ENCODE data around the gene GRIK4.

Gene GRIK4

DNA sequence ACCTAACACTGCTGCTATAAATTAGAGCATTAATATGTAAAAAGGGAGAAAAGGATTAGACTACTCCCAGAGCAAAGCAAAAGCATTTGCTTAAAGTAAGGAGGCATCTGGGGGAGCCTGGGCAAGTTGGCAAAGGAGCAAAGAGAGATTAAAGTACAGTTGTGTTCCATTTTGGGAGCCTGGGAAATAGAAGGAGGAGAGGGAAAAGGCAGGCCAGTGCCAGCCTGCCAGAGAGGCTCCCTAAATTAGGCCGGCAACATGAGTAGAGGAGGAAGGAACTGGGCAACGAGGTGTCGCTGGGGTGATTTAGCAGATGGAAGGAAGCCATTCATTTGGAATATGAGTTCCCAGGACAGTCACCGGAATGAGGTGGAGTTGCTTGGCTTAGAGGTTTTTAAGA is 326.1 kb downstream of the GRIK4 start:
- TF ChIP-seq, protein P1, sequence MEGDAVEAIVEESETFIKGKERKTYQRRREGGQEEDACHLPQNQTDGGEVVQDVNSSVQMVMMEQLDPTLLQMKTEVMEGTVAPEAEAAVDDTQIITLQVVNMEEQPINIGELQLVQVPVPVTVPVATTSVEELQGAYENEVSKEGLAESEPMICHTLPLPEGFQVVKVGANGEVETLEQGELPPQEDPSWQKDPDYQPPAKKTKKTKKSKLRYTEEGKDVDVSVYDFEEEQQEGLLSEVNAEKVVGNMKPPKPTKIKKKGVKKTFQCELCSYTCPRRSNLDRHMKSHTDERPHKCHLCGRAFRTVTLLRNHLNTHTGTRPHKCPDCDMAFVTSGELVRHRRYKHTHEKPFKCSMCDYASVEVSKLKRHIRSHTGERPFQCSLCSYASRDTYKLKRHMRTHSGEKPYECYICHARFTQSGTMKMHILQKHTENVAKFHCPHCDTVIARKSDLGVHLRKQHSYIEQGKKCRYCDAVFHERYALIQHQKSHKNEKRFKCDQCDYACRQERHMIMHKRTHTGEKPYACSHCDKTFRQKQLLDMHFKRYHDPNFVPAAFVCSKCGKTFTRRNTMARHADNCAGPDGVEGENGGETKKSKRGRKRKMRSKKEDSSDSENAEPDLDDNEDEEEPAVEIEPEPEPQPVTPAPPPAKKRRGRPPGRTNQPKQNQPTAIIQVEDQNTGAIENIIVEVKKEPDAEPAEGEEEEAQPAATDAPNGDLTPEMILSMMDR (IDR thresholded peaks at IDR 0.05; ENCODE audit: borderline replicate concordance, control extremely low read depth, extremely low read depth, insufficient read depth, missing control alignments): no peak
- in situ Hi-C loops (cut with MboI; ENCODE audit: low sequenced_read_pairs, unreplicated experiment): no loop called here
- no peak for DNase-seq (ENCODE audit: low spot score)

DNA sequence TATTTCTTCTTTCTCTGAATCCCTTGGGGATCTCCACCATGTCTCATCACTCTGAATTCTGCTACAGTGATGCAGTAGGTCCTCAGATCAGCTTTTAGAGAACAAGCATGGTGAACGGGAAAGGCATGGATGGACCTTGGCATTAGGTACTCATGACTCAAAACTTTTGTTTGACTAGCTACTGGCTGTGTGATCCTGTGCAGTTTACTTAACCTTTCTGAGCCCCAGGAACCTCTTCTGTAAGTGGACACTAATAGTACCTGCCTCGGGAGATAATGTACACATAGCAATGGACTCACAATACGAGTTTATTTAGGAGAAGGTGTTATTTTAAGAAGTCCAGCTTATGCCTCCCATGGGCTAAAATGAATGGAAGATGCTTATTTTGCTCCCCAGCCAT is 327.7 kb downstream of the GRIK4 start:
- in situ Hi-C loops (cut with MboI; ENCODE audit: low sequenced_read_pairs, unreplicated experiment): no loop called here
- TF ChIP-seq, protein P1 (IDR thresholded peaks at IDR 0.05; ENCODE audit: borderline replicate concordance, control extremely low read depth, extremely low read depth, insufficient read depth, missing control alignments): no peak
- DNase-seq (ENCODE audit: low spot score): no peak

DNA sequence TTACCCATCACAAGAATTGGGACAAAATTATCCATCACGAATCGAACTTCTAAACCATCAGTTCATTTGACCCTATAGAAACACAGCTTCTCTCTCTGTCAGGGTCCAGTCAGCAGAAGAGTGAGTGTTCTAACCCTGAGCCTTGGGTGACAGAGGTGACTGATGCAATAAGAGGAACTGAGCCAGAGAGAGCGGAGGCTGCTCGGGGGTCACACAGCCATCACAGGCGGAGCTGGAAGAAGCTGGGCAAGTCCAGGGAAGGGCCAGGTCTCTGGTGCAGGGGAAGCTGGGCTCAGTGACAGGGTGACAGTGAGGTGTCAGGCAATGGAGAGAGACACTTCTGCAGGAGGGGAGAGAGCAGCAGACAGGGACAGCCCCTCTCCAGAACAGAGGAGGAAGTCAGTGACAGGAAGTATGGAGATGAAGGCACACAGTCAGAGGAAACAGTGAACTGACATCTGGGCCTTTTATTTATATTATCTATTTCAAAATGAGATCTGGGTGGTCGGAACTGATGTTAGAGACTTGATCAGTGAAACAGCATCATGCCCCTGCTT is 328.4 kb downstream of the GRIK4 start:
- TF ChIP-seq, protein P1 (IDR thresholded peaks at IDR 0.05; ENCODE audit: borderline replicate concordance, control extremely low read depth, extremely low read depth, insufficient read depth, missing control alignments): no peak
- DNase-seq (ENCODE audit: low spot score): no peak
- in situ Hi-C loops (cut with MboI; ENCODE audit: low sequenced_read_pairs, unreplicated experiment): no loop called here

DNA sequence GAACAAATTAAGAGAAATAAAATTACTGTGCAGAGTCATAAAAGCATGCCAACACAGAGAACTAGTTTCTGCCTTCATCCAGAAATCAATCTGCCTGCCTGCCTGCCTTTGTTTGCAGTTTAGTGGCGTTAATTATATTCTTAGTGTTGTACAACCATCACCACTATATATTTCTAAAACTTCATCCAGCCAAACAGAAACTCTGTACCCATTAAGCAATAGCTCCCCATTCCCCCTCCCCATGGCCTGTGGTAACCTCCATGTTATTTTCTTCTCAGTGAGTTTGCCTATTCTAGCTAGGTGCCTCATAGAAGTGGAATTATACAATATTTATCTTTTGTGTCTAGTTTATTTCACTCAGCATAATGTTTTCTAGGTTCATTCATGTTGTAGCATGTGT is 329.1 kb downstream of the GRIK4 start:
- no peak for DNase-seq (ENCODE audit: low spot score)
- in situ Hi-C loops (cut with MboI; ENCODE audit: low sequenced_read_pairs, unreplicated experiment): no loop called here
- TF ChIP-seq, protein P1 (IDR thresholded peaks at IDR 0.05; ENCODE audit: borderline replicate concordance, control extremely low read depth, extremely low read depth, insufficient read depth, missing control alignments): no peak

DNA sequence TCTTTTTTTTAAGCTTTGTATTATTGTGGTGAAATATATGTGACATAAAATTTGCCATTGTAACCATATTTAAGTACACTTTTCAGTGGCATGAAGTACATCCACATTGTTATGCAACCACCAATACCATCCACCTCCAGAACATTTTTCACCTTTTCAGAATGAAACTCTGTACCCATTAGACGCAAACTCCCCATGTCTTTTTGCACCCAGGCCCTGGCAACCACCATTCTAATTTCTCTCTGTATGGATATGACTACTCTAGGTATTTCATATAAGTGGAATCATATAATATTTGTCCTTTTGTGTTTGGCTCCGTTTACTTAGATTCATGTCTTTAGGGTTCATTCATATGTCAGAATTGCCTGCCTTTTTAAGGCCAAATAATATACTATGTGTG is 329.5 kb downstream of the GRIK4 start:
- DNase-seq (ENCODE audit: low spot score): no peak
- in situ Hi-C loops (cut with MboI; ENCODE audit: low sequenced_read_pairs, unreplicated experiment): no loop called here
- TF ChIP-seq, protein P1 (IDR thresholded peaks at IDR 0.05; ENCODE audit: borderline replicate concordance, control extremely low read depth, extremely low read depth, insufficient read depth, missing control alignments): no peak

DNA sequence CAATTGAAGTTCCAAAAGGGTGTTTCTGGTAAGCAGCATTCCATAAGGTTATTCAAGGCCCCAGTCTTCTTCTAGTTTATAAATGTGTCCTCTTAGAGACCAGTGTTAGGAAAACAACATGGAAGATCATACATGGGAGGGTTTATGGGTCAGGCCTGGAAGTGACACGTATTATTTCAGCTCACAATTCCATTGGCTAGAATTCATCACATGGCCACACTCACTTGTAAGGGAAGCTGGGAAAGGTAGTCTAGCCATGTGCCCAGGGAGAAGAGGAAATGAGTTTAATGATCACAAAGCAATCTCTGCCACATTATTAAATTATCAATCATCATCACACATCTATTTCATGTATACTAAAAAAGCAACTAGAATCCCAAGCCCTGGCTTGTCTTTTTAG is 330.6 kb downstream of the GRIK4 start:
- DNase-seq (ENCODE audit: low spot score): no peak
- in situ Hi-C loops (cut with MboI; ENCODE audit: low sequenced_read_pairs, unreplicated experiment): no loop called here
- TF ChIP-seq, protein P1 (IDR thresholded peaks at IDR 0.05; ENCODE audit: borderline replicate concordance, control extremely low read depth, extremely low read depth, insufficient read depth, missing control alignments): no peak

DNA sequence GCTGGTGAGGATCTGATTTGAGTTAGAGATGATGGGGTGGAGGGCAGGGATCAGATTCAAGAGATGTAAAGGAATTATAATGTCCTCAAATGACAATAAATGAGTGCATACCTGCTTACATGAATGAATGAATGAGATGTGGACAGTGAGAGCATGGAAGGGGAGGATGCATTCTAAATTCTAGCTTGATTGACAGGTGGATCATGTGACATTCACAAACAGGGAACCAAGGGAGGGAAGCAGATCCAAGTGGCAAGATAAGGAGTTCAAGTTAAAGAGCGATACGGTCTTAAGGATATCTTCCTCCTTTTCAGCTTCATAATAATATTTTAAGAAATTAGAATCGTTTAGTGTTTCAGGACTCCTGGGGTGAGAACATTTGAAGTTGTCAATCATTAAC is 341.9 kb downstream of the GRIK4 start:
- no peak for DNase-seq (ENCODE audit: low spot score)
- in situ Hi-C loops (cut with MboI; ENCODE audit: low sequenced_read_pairs, unreplicated experiment): no loop called here
- TF ChIP-seq, protein P1 (IDR thresholded peaks at IDR 0.05; ENCODE audit: borderline replicate concordance, control extremely low read depth, extremely low read depth, insufficient read depth, missing control alignments): no peak

All from GM13976 (cell line).